ENCODE measurements around the gene TMEM33. TPM values are rescaled to one million over a fixed set of nuclear protein-coding genes. Genes with fewer than 3 reads are reported as not detected.
"Not testable (repeated sequence)": the region's sequence is repeated elsewhere in the genome, so short reads cannot be mapped to it uniquely, and the experiment has no call there.

TMEM33 gene
- total RNA-seq, 1 donor from 2014 or later, result 59.6 TPM

DNA sequence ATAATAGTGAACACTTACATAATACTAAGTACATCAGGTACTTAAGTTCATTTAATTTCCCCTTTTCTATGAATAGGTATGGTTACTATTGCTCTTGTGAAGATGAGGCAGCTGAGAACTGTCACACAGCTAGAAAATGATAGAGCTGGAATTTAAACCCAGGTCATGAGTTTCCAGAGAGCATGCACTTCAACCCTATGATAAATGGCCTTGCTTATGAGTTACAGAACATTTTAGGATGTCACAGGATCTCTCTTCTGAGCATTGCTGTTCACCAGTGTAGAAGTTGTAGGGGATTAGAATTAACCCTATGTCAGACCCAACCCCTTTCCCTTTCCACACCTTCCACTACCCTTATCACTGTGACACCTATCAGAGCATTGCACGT lies 46.5 kb upstream of the TMEM33 start:
- TF ChIP-seq, protein P1, sequence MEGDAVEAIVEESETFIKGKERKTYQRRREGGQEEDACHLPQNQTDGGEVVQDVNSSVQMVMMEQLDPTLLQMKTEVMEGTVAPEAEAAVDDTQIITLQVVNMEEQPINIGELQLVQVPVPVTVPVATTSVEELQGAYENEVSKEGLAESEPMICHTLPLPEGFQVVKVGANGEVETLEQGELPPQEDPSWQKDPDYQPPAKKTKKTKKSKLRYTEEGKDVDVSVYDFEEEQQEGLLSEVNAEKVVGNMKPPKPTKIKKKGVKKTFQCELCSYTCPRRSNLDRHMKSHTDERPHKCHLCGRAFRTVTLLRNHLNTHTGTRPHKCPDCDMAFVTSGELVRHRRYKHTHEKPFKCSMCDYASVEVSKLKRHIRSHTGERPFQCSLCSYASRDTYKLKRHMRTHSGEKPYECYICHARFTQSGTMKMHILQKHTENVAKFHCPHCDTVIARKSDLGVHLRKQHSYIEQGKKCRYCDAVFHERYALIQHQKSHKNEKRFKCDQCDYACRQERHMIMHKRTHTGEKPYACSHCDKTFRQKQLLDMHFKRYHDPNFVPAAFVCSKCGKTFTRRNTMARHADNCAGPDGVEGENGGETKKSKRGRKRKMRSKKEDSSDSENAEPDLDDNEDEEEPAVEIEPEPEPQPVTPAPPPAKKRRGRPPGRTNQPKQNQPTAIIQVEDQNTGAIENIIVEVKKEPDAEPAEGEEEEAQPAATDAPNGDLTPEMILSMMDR (IDR thresholded peaks at IDR 0.05; ENCODE audit: unreplicated experiment), result no peak
- Mint-ChIP-seq H3K36me3 (ENCODE audit: low read depth, unreplicated experiment) (no peaks in the 10 kb centered on the region), H3K4me3 (ENCODE audit: unreplicated experiment) (no peak overlapping the region), H3K4me1 (ENCODE audit: unreplicated experiment) (no peaks in the 10 kb centered on the region), H3K27ac (ENCODE audit: unreplicated experiment) (no peak overlapping the region), H3K9me3 (ENCODE audit: unreplicated experiment) (no peaks in the 10 kb centered on the region), H3K27me3 (ENCODE audit: unreplicated experiment) (peaks cover 2% of the 10 kb centered on the region)
- DNase-seq (ENCODE audit: low spot score), result no peak

DNA sequence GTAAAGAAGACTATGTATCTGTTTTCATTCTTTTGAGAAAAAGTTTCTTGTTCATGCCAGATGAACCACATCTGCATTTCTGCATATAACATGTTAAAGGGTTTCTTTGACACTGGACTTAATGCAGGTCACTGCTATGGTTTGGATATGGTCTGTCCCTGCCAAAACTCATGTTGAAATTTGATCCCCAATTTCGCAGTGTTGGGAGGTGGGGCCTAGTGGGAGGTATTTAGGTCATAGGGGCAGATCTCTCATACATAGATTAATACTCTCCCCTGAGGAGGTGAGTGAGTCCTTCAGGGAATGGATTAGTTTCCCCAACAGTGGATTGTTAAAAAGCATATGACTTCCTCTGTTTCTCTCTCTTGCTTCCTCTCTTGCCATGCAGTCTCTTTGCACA lies 45.9 kb upstream of the TMEM33 start:
- no peak overlapping the region for H3K4me3 Mint-ChIP-seq (ENCODE audit: unreplicated experiment)
- no peak for DNase-seq (ENCODE audit: low spot score)
- no peak overlapping the region for H3K27ac Mint-ChIP-seq (ENCODE audit: unreplicated experiment)
- TF ChIP-seq, protein P1 (IDR thresholded peaks at IDR 0.05; ENCODE audit: unreplicated experiment), result no peak
- no peaks in the 10 kb centered on the region for H3K36me3 Mint-ChIP-seq (ENCODE audit: low read depth, unreplicated experiment)
- H3K27me3 Mint-ChIP-seq (ENCODE audit: unreplicated experiment), result peaks cover 2% of the 10 kb centered on the region
- H3K4me1 Mint-ChIP-seq (ENCODE audit: unreplicated experiment), result no peaks in the 10 kb centered on the region
- H3K9me3 Mint-ChIP-seq (ENCODE audit: unreplicated experiment), result no peaks in the 10 kb centered on the region

DNA sequence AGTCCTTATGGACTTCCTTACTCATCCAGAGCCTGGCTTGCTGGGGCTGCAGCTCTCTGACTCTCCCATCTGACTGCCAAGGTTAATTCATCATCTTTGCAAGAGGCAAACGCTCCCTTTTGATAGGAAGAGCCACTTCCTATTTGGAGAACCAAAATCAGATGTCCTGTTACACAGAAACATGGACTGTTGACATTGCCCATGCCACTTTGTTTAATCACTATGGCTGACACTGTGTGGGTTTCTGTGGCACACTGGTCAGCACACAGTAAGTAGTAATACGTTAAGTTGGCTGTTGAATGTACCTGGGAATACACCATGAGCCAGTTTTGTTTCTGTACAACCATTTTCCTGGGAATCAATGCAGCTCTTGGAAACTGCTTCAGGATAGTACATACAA lies 45.1 kb upstream of the TMEM33 start:
- Mint-ChIP-seq H3K27me3 (ENCODE audit: unreplicated experiment) (peaks cover 2% of the 10 kb centered on the region), H3K36me3 (ENCODE audit: low read depth, unreplicated experiment) (no peaks in the 10 kb centered on the region), H3K9me3 (ENCODE audit: unreplicated experiment) (no peaks in the 10 kb centered on the region), H3K4me1 (ENCODE audit: unreplicated experiment) (no peaks in the 10 kb centered on the region), H3K4me3 (ENCODE audit: unreplicated experiment) (no peak overlapping the region), H3K27ac (ENCODE audit: unreplicated experiment) (no peak overlapping the region)
- TF ChIP-seq, protein P1 (IDR thresholded peaks at IDR 0.05; ENCODE audit: unreplicated experiment), result no peak
- no peak for DNase-seq (ENCODE audit: low spot score)

DNA sequence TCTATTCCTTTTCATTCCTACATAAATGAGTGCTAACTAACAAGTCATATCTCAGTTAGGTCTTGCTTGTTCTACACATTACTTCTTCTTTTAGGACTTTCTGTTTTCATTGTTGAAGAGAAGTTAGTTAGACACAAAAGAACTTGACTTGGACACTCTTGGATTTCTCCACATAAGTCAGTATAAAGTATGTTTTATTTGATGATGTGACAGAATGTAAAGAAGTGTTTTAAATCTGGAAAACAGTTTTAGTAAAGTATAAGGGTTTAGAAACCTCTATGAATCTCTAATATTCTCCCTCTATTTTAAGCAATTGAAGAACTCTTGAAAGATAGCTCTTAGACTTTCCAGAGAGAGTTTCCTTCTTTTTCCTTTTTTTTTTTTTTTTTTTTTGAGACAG lies 38.6 kb upstream of the TMEM33 start:
- Mint-ChIP-seq H3K36me3 (ENCODE audit: low read depth, unreplicated experiment) (no peaks in the 10 kb centered on the region), H3K27ac (ENCODE audit: unreplicated experiment) (no peak overlapping the region), H3K27me3 (ENCODE audit: unreplicated experiment) (peaks cover 4% of the 10 kb centered on the region), H3K4me1 (ENCODE audit: unreplicated experiment) (no peaks in the 10 kb centered on the region), H3K4me3 (ENCODE audit: unreplicated experiment) (no peak overlapping the region), H3K9me3 (ENCODE audit: unreplicated experiment) (no peaks in the 10 kb centered on the region)
- TF ChIP-seq, protein P1 (IDR thresholded peaks at IDR 0.05; ENCODE audit: unreplicated experiment), result no peak
- no peak for DNase-seq (ENCODE audit: low spot score)

DNA sequence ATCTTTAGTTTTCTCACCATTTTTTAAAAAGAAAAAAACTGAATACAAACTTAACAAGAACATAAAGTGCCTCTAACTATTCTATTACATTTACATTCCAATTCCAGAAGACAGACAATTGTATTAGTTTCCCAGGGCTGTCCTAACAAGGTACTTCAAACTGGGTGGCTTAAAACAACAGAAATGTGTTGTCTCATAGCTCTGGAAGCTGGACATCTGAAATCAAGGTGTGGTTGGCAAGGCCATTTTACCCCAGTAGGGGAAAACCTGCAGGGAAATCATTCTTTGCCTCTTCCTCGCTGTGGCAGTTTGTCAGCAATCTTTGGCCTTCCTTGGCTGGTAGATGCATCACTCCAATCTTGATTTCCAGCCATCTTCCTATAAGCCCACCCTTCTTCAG lies 37.5 kb upstream of the TMEM33 start:
- no peaks in the 10 kb centered on the region for H3K9me3 Mint-ChIP-seq (ENCODE audit: unreplicated experiment)
- H3K4me3 Mint-ChIP-seq (ENCODE audit: unreplicated experiment), result no peak overlapping the region
- H3K27ac Mint-ChIP-seq (ENCODE audit: unreplicated experiment), result no peak overlapping the region

DNA sequence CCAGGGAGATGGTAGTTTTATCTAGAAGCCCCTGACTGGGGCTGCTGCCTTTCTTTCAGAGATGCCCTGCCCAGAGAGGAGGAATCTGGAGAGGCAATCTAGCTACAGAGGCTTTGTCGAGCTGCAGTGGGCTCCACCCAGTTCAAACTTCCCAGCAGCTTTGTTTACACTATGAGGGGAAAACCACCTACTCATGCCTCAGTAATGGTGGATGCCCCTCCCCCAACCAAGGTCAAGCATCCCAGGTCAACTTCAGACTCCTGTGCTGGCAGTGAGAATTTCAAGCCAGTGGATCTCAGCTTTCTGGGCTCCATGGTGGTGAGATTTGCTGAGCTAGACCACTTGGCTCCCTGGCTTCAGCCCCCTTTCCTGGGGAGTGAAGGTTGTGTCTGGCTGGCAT lies 26.1 kb upstream of the TMEM33 start:
- H3K4me1 Mint-ChIP-seq (ENCODE audit: unreplicated experiment); H3K9me3 Mint-ChIP-seq (ENCODE audit: unreplicated experiment); H3K27ac Mint-ChIP-seq (ENCODE audit: unreplicated experiment); H3K4me3 Mint-ChIP-seq (ENCODE audit: unreplicated experiment); H3K27me3 Mint-ChIP-seq (ENCODE audit: unreplicated experiment); H3K36me3 Mint-ChIP-seq (ENCODE audit: low read depth, unreplicated experiment); DNase-seq (ENCODE audit: low spot score): not testable (repeated sequence)

More for the DNA sequence above, 37.5 kb upstream of the TMEM33 start:
- TF ChIP-seq, protein P1 (IDR thresholded peaks at IDR 0.05; ENCODE audit: unreplicated experiment), result no peak
- no peak for DNase-seq (ENCODE audit: low spot score)
- Mint-ChIP-seq H3K4me1 (ENCODE audit: unreplicated experiment) (no peaks in the 10 kb centered on the region), H3K36me3 (ENCODE audit: low read depth, unreplicated experiment) (no peaks in the 10 kb centered on the region), H3K27me3 (ENCODE audit: unreplicated experiment) (peaks cover 4% of the 10 kb centered on the region)
